ENCODE data around the gene GMPR. TPM values are rescaled to one million over a fixed set of nuclear protein-coding genes. Genes with fewer than 3 reads are reported as not detected.

GMPR gene
- total and polyA plus RNA-seq, 10 of the 15 experiments (the other 5 are each of a cell fraction or from before 2014, with no cell fraction given) = 0.15 to 1.8 (median 0.49) TPM; not detected in 1

DNA sequence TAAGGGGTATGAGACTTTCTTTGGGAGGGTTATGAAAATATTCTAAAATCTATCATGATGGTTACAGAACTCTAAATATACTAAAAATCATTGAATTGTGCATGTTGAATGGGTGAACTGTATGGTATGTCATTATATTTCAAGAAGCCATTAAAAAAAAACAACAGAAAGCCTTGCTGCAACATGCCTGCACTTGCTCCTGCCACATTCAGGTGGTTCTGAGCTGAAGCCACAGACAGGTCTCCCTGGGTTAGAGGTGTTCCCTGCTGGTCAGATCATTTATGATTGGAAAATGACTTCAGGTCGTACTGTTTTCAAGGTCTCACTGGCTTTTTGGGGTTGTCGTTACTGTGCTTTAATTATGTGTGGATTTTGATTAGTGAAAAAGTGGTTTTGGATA lies 13.3 kb downstream of the GMPR start:
- in situ Hi-C loops (cut with MboI) = no loop called here
- Histone ChIP-seq H3K4me3 (no peak overlapping the region), H3K27me3 (replicated peaks in 1 of 2; ENCODE audit: control insufficient read depth in 2 of 2, insufficient read depth in 2 of 2, low read length in 1 of 2) (no peaks in the 10 kb centered on the region), H3K4me2 (ENCODE audit: control insufficient read depth, insufficient read depth) (no peak overlapping the region), H2AFZ (ENCODE audit: control insufficient read depth, low read depth, low read length) (no peak overlapping the region), H3K9ac (ENCODE audit: control insufficient read depth, insufficient read depth, low read length) (no peak overlapping the region), H3K4me1 (ENCODE audit: control insufficient read depth, insufficient read depth, low read length) (no peaks in the 10 kb centered on the region), H4K20me1 (ENCODE audit: control insufficient read depth, insufficient read depth) (no peaks in the 10 kb centered on the region), H3K27ac (ENCODE audit: control insufficient read depth, insufficient read depth) (no peak overlapping the region), H3K79me2 (ENCODE audit: control insufficient read depth, insufficient read depth, low read length) (no peaks in the 10 kb centered on the region), H3K9me3 (replicated peaks; ENCODE audit: control insufficient read depth, insufficient read depth, low read length) (no peaks in the 10 kb centered on the region), H3K36me3 (ENCODE audit: control insufficient read depth in 2 of 2, insufficient read depth in 2 of 2, low read length in 1 of 2) (no peaks in the 10 kb centered on the region)
- FAIRE-seq = no peak
- TF ChIP-seq BCL11A (IDR thresholded peaks at IDR 0.05; ENCODE audit: low read depth, low read length) (no peak), CBX5 (IDR thresholded peaks at IDR 0.05; ENCODE audit: low read depth) (no peak), BMI1 (IDR thresholded peaks at IDR 0.05; ENCODE audit: borderline replicate concordance) (no peak), SMARCA5 (IDR thresholded peaks at IDR 0.05) (no peak), RUNX3 (IDR thresholded peaks at IDR 0.05; ENCODE audit: low read length) (no peak), EGR1 (IDR thresholded peaks at IDR 0.05; ENCODE audit: borderline replicate concordance in 1 of 2, low read depth in 2 of 2, low read length in 2 of 2) (no peak), ZNF24 (IDR thresholded peaks at IDR 0.05) (no peak), RCOR1 (conservative IDR thresholded peaks at IDR 0.05; ENCODE audit: low read depth, low read length) (no peak), EP300 (IDR thresholded peaks at IDR 0.05; ENCODE audit: borderline replicate concordance in 1 of 2, control insufficient read depth in 1 of 2, low read depth in 2 of 2, low read length in 2 of 2) (no peak), TARDBP (IDR thresholded peaks at IDR 0.05; ENCODE audit: borderline replicate concordance) (no peak), ZNF384 (IDR thresholded peaks at IDR 0.05; ENCODE audit: borderline replicate concordance, low read depth, low read length) (no peak)
- TF ChIP-seq, protein P1, sequence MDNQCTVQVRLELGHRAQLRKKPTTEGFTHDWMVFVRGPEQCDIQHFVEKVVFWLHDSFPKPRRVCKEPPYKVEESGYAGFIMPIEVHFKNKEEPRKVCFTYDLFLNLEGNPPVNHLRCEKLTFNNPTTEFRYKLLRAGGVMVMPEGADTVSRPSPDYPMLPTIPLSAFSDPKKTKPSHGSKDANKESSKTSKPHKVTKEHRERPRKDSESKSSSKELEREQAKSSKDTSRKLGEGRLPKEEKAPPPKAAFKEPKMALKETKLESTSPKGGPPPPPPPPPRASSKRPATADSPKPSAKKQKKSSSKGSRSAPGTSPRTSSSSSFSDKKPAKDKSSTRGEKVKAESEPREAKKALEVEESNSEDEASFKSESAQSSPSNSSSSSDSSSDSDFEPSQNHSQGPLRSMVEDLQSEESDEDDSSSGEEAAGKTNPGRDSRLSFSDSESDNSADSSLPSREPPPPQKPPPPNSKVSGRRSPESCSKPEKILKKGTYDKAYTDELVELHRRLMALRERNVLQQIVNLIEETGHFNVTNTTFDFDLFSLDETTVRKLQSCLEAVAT (IDR thresholded peaks at IDR 0.05) = no peak
- WGBS (ENCODE audit: insufficient coverage, insufficient replicate concordance, low lambda C conversion rate, missing lambda C conversion rate) = 21% methylated on average over 2 of the region's 2 CpGs
- CTCF ChIA-PET = no interaction called here
- RAD21 ChIA-PET (ENCODE audit: unreplicated experiment) = no interaction called here
- no peak for DNase-seq (ENCODE audit: low read depth, low spot score)
- no TSS peak for BruUV-seq (replicated peaks)
- SMC1A ChIA-PET (ENCODE audit: uncharacterized antibody, unreplicated experiment) = no interaction called here
- intact Hi-C loops (cut with micrococcal nuclease; ENCODE audit: unreplicated experiment) = no loop called here
- ATAC-seq = no peak
- POLR2A ChIA-PET = no interaction called here
